Measurements from ENCODE around the gene RBMS1. TPM values are rescaled to one million over a fixed set of nuclear protein-coding genes. Genes with fewer than 3 reads are reported as not detected.
A peak's percentile ranks its signal among the peaks of the same experiment; 100 is the strongest.

The RBMS1 gene
- total RNA-seq, 3 donors from 2014 or later = 47.1 to 63.4 (median 56.3) TPM

DNA sequence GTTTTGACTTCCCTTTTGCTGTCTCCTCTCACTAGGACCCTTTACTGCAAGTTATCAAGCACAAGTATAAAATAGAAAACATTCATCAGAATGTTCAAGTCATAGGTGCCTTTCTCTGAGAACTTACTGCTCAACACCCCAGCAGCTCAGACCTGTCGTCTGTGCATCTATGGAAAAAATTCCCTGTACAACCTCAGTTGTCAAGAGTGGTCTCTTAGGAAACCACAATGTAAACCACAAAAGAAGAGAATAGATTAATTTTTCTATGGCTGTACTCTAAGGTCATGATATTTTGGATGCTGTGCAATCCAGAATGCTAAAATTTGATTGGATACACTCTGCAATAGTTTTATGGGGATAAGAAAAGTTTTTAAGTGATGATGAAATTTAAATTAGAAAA, 84.1 kb downstream of the RBMS1 start:
- Mint-ChIP-seq H3K4me1 (ENCODE audit: low read depth) (peaks cover 72% of the 10 kb centered on the region), H3K27me3 (ENCODE audit: low read depth) (no peaks in the 10 kb centered on the region), H3K9me3 (no peaks in the 10 kb centered on the region), H3K36me3 (ENCODE audit: insufficient read depth) (no peaks in the 10 kb centered on the region), H3K4me3 (peak overlapping the region; percentile 86)
- no peak for ATAC-seq
- DNase-seq = no peak

DNA sequence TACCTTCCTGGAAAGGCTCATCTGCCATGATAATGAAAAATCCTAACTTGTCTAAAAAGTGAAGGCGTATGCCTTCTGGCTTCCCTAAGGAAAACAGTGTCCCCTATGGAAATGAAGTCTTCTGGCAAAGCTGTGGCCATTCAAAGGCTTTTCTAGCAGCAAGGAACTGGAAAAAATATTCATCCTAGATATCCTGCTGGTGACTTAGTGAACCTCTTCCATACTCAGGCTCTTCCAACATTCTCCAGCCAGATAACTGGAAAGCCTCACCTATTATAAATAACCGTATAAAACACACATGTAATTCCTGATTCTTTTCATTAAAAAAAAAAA, 84.7 kb downstream of the RBMS1 start:
- Mint-ChIP-seq H3K27me3 (ENCODE audit: low read depth) (no peaks in the 10 kb centered on the region), H3K4me3 (peak overlapping the region; percentile 86), H3K9me3 (no peaks in the 10 kb centered on the region), H3K36me3 (ENCODE audit: insufficient read depth) (no peaks in the 10 kb centered on the region), H3K4me1 (ENCODE audit: low read depth) (peaks cover 77% of the 10 kb centered on the region)
- ATAC-seq (no peak), DNase-seq (no peak)

DNA sequence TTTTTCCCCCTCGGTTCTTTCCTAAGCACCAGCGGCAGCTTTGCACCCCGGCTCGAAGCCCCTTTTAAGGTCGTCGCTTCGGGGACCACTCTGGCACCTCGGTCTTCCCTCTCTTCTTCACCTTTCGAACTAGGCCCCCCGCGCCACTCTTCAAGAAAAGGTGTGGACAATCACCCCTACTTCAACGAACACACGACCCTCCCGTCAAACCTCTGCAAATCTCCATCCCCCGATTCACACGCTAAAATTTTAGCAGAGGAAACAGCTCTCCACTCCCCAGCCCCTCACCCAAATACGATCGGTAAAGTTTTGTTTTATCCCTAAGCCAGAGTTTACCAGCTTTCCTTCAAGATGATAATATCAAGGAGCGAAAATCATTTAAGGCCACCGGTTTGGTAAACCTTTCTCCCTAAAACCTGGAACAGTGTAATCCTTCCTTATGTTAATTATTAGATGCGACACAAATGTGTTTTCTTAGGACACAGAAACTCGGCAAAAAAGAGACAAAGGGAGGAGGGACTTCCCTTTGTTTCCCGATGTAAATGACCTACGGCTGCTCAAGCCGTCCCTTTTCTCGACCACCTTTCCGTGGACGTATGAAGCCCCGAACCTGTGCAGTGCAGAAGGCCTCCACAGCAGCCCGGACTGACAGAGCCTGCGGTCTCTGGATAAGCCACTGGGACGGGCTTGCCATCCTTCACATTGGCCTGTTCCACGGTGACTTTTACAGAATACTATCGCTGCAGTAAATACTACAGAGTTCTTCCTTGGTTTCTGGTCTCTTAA, 85.2 kb downstream of the RBMS1 start:
- H3K4me1 Mint-ChIP-seq (ENCODE audit: low read depth) = peaks cover 81% of the 10 kb centered on the region
- H3K4me3 Mint-ChIP-seq = peak overlapping the region; percentile 86
- DNase-seq = no peak
- no peaks in the 10 kb centered on the region for H3K27me3 Mint-ChIP-seq (ENCODE audit: low read depth)
- H3K9me3 Mint-ChIP-seq = no peaks in the 10 kb centered on the region
- no peaks in the 10 kb centered on the region for H3K36me3 Mint-ChIP-seq (ENCODE audit: insufficient read depth)
- ATAC-seq = no peak

GRCh38 chr2:160407393-160408172, 86.0 kb downstream of the RBMS1 start:
- Mint-ChIP-seq H3K9me3 (no peaks in the 10 kb centered on the region), H3K4me3 (peak overlapping the region; percentile 86), H3K4me1 (ENCODE audit: low read depth) (peaks cover 83% of the 10 kb centered on the region), H3K36me3 (ENCODE audit: insufficient read depth) (no peaks in the 10 kb centered on the region), H3K27me3 (ENCODE audit: low read depth) (no peaks in the 10 kb centered on the region)
- peak; percentile 53 to 54 for ATAC-seq
- DNase-seq = peak; percentile 51

- peak; percentile 67 to 71 for ATAC-seq
- H3K9me3 Mint-ChIP-seq = no peaks in the 10 kb centered on the region
Measured at GRCh38 chr2:160406591-160407392, 86.8 kb downstream of the RBMS1 start.

GRCh38 chr2:160405077-160405867, 88.3 kb downstream of the RBMS1 start:
- DNase-seq (no peak), ATAC-seq (no peak)
- Mint-ChIP-seq H3K9me3 (no peaks in the 10 kb centered on the region), H3K27me3 (ENCODE audit: low read depth) (no peaks in the 10 kb centered on the region), H3K4me3 (peak overlapping the region; percentile 82), H3K36me3 (ENCODE audit: insufficient read depth) (no peaks in the 10 kb centered on the region), H3K4me1 (ENCODE audit: low read depth) (peaks cover 77% of the 10 kb centered on the region)

More at GRCh38 chr2:160406591-160407392, 86.8 kb downstream of the RBMS1 start:
- DNase-seq = peak; percentile 71
- no peaks in the 10 kb centered on the region for H3K27me3 Mint-ChIP-seq (ENCODE audit: low read depth)
- H3K36me3 Mint-ChIP-seq (ENCODE audit: insufficient read depth) = no peaks in the 10 kb centered on the region
- peaks cover 82% of the 10 kb centered on the region for H3K4me1 Mint-ChIP-seq (ENCODE audit: low read depth)
- H3K4me3 Mint-ChIP-seq = peak overlapping the region; percentile 82

DNA sequence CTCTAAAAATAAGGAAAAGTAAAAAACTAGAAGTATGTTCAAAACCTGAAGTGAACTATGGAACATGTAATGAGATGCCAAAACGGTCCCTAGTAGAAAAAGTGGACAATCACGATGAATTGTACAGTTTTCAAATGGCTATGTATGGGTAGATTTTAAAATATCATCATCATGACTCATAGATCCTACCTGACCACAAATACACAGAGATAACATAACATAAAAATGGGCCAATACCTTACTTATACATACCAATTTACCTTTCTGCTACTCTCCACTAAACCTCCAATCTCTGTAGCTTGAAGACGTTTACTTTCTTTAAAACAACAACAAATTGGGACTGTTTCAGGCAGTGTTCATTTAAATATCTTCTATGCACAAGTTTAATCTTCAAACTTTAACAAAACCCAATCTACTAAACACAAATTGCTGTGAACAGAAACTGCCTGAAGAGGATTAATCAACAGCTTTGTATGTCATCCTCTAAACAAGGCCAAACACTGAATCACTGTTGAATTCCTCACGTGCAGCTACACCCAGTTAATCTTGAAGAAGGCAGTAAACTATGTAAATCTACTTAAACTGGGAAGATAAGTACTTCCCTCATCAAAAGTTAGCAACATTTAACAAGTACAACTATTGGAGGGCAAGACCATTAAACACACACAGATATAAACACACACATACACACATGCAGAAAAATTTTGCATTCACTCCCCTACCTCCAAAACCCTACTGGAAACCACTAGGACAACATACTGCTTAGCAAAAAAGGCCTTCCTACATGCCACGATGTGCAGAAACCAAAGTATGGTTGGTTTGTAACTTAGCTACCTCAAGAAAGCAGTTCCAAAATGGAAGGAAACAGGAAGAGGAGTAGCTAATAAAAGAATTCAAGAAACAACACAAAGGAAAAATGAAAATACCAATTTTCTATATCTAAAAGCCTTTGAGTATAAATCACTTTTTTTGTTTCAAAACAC, 90.3 kb downstream of the RBMS1 start:
- ATAC-seq (no peak), DNase-seq (no peak)
- peaks cover 62% of the 10 kb centered on the region for H3K4me1 Mint-ChIP-seq (ENCODE audit: low read depth)
- peak overlapping the region; percentile 31 for H3K4me3 Mint-ChIP-seq
- H3K36me3 Mint-ChIP-seq (ENCODE audit: insufficient read depth) = no peaks in the 10 kb centered on the region
- no peaks in the 10 kb centered on the region for H3K27me3 Mint-ChIP-seq (ENCODE audit: low read depth)
- no peaks in the 10 kb centered on the region for H3K9me3 Mint-ChIP-seq

DNA sequence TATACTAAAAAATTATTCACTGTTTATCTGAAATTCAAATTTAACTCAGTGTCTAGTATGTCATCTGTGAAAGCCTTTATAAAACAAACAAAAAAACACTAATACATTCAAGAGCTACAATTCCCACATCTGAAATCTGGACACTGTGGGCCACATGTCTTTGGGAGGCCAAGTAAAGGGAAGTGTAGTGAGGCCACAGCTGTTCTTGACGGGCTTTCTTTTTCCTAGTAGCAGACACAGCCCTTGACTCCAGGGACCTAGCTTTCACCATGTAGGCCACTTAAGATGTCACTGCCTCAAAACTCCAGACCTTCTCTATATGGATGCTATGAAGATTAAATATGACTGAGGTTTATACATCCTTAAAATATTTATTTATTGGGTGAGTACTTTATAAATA, 91.1 kb downstream of the RBMS1 start:
- Mint-ChIP-seq H3K4me1 (ENCODE audit: low read depth) (peaks cover 58% of the 10 kb centered on the region), H3K4me3 (no peak overlapping the region), H3K9me3 (no peaks in the 10 kb centered on the region), H3K27me3 (ENCODE audit: low read depth) (no peaks in the 10 kb centered on the region), H3K36me3 (ENCODE audit: insufficient read depth) (no peaks in the 10 kb centered on the region)
- DNase-seq = no peak
- ATAC-seq = no peak

- Mint-ChIP-seq H3K9me3 (no peaks in the 10 kb centered on the region), H3K27me3 (ENCODE audit: low read depth) (no peaks in the 10 kb centered on the region), H3K4me3 (no peak overlapping the region), H3K36me3 (ENCODE audit: insufficient read depth) (no peaks in the 10 kb centered on the region), H3K4me1 (ENCODE audit: low read depth) (peaks cover 58% of the 10 kb centered on the region)
- ATAC-seq = no peak
- no peak for DNase-seq
Measured at GRCh38 chr2:160401895-160402294, 91.7 kb downstream of the RBMS1 start.

GRCh38 chr2:160399880-160400279, 93.7 kb downstream of the RBMS1 start:
- Mint-ChIP-seq H3K36me3 (ENCODE audit: insufficient read depth) (no peaks in the 10 kb centered on the region), H3K27me3 (ENCODE audit: low read depth) (no peaks in the 10 kb centered on the region), H3K4me3 (peak overlapping the region; percentile 30), H3K4me1 (ENCODE audit: low read depth) (peaks cover 52% of the 10 kb centered on the region), H3K9me3 (no peaks in the 10 kb centered on the region)
- ATAC-seq (no peak), DNase-seq (no peak)

DNA sequence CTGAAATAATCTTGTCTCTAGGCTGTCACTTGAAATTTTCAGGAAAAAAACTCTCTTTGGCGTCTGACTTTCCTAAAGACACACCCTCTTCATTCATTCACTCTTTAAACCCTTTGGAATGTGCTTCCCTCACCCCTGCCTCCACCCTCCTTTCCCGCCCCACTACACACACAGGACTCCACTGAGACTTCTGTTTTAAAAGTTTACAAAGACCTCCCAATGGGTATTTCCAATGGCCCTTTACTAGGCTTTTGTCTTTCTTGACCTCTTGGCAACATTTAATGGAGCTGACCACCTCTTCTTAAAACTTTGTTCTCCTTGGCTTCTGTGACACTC, 96.1 kb downstream of the RBMS1 start:
- no peaks in the 10 kb centered on the region for H3K9me3 Mint-ChIP-seq
- no peak overlapping the region for H3K4me3 Mint-ChIP-seq
- no peak for ATAC-seq
- H3K4me1 Mint-ChIP-seq (ENCODE audit: low read depth) = peaks cover 52% of the 10 kb centered on the region
- H3K27me3 Mint-ChIP-seq (ENCODE audit: low read depth) = no peaks in the 10 kb centered on the region
- DNase-seq = no peak
- H3K36me3 Mint-ChIP-seq (ENCODE audit: insufficient read depth) = no peaks in the 10 kb centered on the region

GRCh38 chr2:160394153-160394552, 99.5 kb downstream of the RBMS1 start:
- DNase-seq (no peak), ATAC-seq (peak; percentile 97 to 98)

GRCh38 chr2:160392201-160392600, 101.4 kb downstream of the RBMS1 start:
- DNase-seq (no peak), ATAC-seq (no peak)
- H3K36me3 Mint-ChIP-seq (ENCODE audit: insufficient read depth) = peaks cover 5% of the 10 kb centered on the region
- H3K4me1 Mint-ChIP-seq (ENCODE audit: low read depth) = peaks cover 84% of the 10 kb centered on the region
- H3K9me3 Mint-ChIP-seq = no peaks in the 10 kb centered on the region
- H3K4me3 Mint-ChIP-seq = no peak overlapping the region
- no peaks in the 10 kb centered on the region for H3K27me3 Mint-ChIP-seq (ENCODE audit: low read depth)

More at GRCh38 chr2:160394153-160394552, 99.5 kb downstream of the RBMS1 start:
- Mint-ChIP-seq H3K27me3 (ENCODE audit: low read depth) (no peaks in the 10 kb centered on the region), H3K9me3 (no peaks in the 10 kb centered on the region), H3K4me3 (peak overlapping the region; percentile 54), H3K36me3 (ENCODE audit: insufficient read depth) (peaks cover 5% of the 10 kb centered on the region), H3K4me1 (ENCODE audit: low read depth) (peaks cover 65% of the 10 kb centered on the region)
